ENCODE results near the gene COG5. TPM values are rescaled to one million over a fixed set of nuclear protein-coding genes. Genes with fewer than 3 reads are reported as not detected.

The COG5 gene
- total and polyA plus RNA-seq, 9 of the 15 experiments (the other 6 are each of a cell fraction or from before 2014, with no cell fraction given), result 15.3 to 75.1 (median 56.4) TPM

DNA sequence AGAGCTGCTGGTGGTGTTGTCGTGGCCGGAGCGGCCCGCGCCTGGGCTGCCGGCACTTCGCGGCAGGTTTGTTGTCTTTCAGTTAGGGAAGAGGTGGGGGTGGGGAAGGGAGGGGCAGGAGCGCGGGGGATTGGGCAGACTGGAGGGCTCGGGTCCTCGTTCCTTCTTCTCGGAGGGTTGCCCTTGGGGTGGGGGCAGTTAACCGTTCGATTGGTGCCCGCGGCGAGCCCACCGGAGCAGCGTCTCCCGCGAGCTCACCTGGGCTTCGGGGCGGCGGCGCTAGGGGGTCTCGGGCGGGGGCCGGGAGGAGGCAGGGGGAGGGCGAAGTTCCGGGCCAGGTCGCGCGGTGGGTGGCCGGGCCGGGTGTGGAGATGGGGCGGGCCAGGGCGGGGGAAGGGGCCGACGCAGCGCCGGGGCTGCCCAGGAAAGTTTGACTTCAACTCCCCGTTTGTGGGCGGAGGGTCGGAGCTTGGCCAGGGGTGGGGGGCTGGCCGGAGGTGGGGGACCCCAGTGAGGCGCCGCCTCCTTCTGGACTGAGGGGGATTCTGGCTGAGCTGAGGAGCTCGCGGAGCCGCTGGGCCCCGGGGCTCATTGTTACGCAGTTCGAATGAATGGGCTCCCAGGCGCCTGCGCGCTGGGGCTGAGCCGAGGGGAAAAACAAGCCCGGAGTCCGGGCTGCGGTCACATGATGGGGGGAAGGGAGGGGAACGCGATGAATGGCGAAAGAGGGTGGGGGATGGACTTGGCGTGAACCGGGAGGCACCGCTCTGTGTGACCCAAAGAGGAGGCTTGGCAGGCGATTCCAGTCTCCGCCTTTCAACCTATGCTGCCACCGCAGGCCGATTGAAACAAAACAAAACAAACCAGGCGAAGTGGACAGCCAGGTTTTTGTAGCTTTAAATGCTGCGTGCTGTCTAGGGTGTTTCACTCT is 394.3 kb downstream of the COG5 start (continued):
- TF ChIP-seq, protein P1, sequence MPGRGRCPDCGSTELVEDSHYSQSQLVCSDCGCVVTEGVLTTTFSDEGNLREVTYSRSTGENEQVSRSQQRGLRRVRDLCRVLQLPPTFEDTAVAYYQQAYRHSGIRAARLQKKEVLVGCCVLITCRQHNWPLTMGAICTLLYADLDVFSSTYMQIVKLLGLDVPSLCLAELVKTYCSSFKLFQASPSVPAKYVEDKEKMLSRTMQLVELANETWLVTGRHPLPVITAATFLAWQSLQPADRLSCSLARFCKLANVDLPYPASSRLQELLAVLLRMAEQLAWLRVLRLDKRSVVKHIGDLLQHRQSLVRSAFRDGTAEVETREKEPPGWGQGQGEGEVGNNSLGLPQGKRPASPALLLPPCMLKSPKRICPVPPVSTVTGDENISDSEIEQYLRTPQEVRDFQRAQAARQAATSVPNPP (IDR thresholded peaks at IDR 0.05; ENCODE audit: borderline replicate concordance, insufficient read depth, insufficient read length), result no peak
- TF ChIP-seq, protein P2, sequence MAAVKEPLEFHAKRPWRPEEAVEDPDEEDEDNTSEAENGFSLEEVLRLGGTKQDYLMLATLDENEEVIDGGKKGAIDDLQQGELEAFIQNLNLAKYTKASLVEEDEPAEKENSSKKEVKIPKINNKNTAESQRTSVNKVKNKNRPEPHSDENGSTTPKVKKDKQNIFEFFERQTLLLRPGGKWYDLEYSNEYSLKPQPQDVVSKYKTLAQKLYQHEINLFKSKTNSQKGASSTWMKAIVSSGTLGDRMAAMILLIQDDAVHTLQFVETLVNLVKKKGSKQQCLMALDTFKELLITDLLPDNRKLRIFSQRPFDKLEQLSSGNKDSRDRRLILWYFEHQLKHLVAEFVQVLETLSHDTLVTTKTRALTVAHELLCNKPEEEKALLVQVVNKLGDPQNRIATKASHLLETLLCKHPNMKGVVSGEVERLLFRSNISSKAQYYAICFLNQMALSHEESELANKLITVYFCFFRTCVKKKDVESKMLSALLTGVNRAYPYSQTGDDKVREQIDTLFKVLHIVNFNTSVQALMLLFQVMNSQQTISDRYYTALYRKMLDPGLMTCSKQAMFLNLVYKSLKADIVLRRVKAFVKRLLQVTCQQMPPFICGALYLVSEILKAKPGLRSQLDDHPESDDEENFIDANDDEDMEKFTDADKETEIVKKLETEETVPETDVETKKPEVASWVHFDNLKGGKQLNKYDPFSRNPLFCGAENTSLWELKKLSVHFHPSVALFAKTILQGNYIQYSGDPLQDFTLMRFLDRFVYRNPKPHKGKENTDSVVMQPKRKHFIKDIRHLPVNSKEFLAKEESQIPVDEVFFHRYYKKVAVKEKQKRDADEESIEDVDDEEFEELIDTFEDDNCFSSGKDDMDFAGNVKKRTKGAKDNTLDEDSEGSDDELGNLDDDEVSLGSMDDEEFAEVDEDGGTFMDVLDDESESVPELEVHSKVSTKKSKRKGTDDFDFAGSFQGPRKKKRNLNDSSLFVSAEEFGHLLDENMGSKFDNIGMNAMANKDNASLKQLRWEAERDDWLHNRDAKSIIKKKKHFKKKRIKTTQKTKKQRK (IDR thresholded peaks at IDR 0.05; ENCODE audit: borderline replicate concordance, low read depth, low read length), result 0 out of 2 replicates have a peak, but pooled peaks have one; percentile 24
- TF ChIP-seq PHTF2 (CRISPR knock-in tag; IDR thresholded peaks at IDR 0.05) (no peak), ZBTB7A (IDR thresholded peaks at IDR 0.05; ENCODE audit: borderline replicate concordance, control insufficient read depth, low read depth, low read length) (peak; percentile 80; the same call in 1 of the 2 replicates), PTBP1 (IDR thresholded peaks at IDR 0.05; ENCODE audit: low read depth, low read length) (no peak), GATA2 (CRISPR knock-in tag; IDR thresholded peaks at IDR 0.05) (no peak), ZNF586 (CRISPR knock-in tag; conservative IDR thresholded peaks at IDR 0.05) (no peak), ZNF239 (CRISPR knock-in tag; IDR thresholded peaks at IDR 0.05) (no peak), ARNT (IDR thresholded peaks at IDR 0.05) (peak; percentile 62 to 86; a peak in 3 of 4 replicates), ARID1B (IDR thresholded peaks at IDR 0.05) (peak; percentile 73), EP300 (IDR thresholded peaks at IDR 0.05; ENCODE audit: low read length) (peak; percentile 83), TBP (optimal IDR thresholded peaks at IDR 0.05; ENCODE audit: low read depth, low read length) (peak; percentile 88), MCM3 (IDR thresholded peaks at IDR 0.05) (no peak), TEAD4 (IDR thresholded peaks at IDR 0.05; ENCODE audit: low read length) (peak; percentile 69), TEAD4 (CRISPR knock-in tag; IDR thresholded peaks at IDR 0.05; ENCODE audit: borderline replicate concordance) (no peak)
- TF ChIP-seq, protein P3, sequence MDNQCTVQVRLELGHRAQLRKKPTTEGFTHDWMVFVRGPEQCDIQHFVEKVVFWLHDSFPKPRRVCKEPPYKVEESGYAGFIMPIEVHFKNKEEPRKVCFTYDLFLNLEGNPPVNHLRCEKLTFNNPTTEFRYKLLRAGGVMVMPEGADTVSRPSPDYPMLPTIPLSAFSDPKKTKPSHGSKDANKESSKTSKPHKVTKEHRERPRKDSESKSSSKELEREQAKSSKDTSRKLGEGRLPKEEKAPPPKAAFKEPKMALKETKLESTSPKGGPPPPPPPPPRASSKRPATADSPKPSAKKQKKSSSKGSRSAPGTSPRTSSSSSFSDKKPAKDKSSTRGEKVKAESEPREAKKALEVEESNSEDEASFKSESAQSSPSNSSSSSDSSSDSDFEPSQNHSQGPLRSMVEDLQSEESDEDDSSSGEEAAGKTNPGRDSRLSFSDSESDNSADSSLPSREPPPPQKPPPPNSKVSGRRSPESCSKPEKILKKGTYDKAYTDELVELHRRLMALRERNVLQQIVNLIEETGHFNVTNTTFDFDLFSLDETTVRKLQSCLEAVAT (IDR thresholded peaks at IDR 0.05), result peak; percentile 12 to 92; a peak in 2 of 4 replicates
- TF ChIP-seq, protein P4, sequence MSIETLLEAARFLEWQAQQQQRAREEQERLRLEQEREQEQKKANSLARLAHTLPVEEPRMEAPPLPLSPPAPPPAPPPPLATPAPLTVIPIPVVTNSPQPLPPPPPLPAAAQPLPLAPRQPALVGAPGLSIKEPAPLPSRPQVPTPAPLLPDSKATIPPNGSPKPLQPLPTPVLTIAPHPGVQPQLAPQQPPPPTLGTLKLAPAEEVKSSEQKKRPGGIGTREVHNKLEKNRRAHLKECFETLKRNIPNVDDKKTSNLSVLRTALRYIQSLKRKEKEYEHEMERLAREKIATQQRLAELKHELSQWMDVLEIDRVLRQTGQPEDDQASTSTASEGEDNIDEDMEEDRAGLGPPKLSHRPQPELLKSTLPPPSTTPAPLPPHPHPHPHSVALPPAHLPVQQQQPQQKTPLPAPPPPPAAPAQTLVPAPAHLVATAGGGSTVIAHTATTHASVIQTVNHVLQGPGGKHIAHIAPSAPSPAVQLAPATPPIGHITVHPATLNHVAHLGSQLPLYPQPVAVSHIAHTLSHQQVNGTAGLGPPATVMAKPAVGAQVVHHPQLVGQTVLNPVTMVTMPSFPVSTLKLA (conservative IDR thresholded peaks at IDR 0.05), result peak; percentile 95 to 97
- TF ChIP-seq, protein P5, sequence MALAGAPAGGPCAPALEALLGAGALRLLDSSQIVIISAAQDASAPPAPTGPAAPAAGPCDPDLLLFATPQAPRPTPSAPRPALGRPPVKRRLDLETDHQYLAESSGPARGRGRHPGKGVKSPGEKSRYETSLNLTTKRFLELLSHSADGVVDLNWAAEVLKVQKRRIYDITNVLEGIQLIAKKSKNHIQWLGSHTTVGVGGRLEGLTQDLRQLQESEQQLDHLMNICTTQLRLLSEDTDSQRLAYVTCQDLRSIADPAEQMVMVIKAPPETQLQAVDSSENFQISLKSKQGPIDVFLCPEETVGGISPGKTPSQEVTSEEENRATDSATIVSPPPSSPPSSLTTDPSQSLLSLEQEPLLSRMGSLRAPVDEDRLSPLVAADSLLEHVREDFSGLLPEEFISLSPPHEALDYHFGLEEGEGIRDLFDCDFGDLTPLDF (CRISPR knock-in tag; IDR thresholded peaks at IDR 0.05), result peak; percentile 51; the same call in 1 of the 2 replicates
